ENCODE results near the gene CADM1. TPM values are rescaled to one million over a fixed set of nuclear protein-coding genes. Genes with fewer than 3 reads are reported as not detected.
A peak's percentile ranks its signal among the peaks of the same experiment; 100 is the strongest.

The CADM1 gene
- total and polyA plus RNA-seq, 10 of the 15 experiments (the other 5 are each of a cell fraction or from before 2014, with no cell fraction given) = 0.03 to 0.48 (median 0.15) TPM; not detected in 3

DNA sequence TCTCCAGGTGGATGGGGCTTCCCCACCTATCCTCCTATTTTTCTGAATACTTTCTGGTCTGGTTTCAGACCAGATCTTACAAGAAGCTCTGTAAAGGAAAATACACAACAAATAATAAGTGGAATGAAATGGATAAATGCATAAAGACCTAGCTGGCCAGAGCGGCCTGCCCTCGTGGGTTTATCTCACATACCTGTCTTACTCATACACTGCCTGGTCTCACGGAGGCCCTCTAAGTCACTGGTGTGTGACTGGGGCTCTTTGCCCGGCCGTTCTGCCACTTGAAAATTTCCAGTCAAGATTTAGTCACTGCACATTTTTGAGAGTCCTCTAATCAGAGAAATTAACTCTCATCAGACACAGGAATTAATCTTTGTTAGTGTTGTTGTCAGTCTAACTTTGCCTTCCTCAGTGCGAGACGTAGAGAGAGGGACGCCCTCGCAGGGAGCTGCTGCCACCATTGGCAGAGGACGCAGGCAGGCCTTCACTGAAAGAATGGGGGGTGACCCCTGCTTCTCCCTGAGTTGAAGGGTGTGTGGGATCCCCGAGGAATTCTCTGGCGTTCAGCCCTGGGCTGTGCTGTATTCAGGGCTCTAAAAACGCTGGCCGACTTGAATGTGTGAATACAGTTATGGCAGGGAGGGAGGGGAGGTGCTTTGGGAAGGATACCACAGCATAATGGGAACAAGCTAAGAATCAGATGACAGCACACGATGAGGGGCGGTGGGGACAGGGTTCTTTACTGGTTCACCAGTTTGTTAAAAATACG, 46.3 kb upstream of the CADM1 start:
- Histone ChIP-seq H3K4me3 (no peak overlapping the region), H3K9ac (ENCODE audit: control insufficient read depth, insufficient read depth, low read length) (no peak overlapping the region), H3K27me3 (replicated peaks in 1 of 2; ENCODE audit: control insufficient read depth in 2 of 2, insufficient read depth in 2 of 2, low read length in 1 of 2) (no peaks in the 10 kb centered on the region), H2AFZ (ENCODE audit: control insufficient read depth, low read depth, low read length) (no peak overlapping the region), H3K4me2 (ENCODE audit: control insufficient read depth, insufficient read depth) (no peak overlapping the region), H4K20me1 (ENCODE audit: control insufficient read depth, insufficient read depth) (no peaks in the 10 kb centered on the region), H3K9me3 (replicated peaks; ENCODE audit: control insufficient read depth, insufficient read depth, low read length) (no peaks in the 10 kb centered on the region), H3K79me2 (ENCODE audit: control insufficient read depth, insufficient read depth, low read length) (no peaks in the 10 kb centered on the region), H3K4me1 (ENCODE audit: control insufficient read depth, insufficient read depth, low read length) (no peaks in the 10 kb centered on the region), H3K27ac (ENCODE audit: control insufficient read depth, insufficient read depth) (no peak overlapping the region), H3K36me3 (ENCODE audit: control insufficient read depth in 2 of 2, insufficient read depth in 2 of 2, low read length in 1 of 2) (no peaks in the 10 kb centered on the region)
- ChIA-PET CTCF (no interaction called here), RAD21 (ENCODE audit: unreplicated experiment) (no interaction called here), POLR2A (no interaction called here), SMC1A (ENCODE audit: uncharacterized antibody, unreplicated experiment) (interaction anchor here (1.4 to 1.7 kb wide), 3 partner anchors 13 to 35 kb away, joined by 3 read pairs; no protein-coding TSS in a partner anchor)
- DNase-seq (ENCODE audit: low read depth, low spot score) = no peak
- peak; percentile 37; the same call in 1 of the 3 replicates for ATAC-seq
- in situ Hi-C loops (cut with MboI) = no loop called here
- intact Hi-C loops (cut with micrococcal nuclease; ENCODE audit: unreplicated experiment) = no loop called here
- FAIRE-seq = no peak
- WGBS (ENCODE audit: insufficient coverage, insufficient replicate concordance, low lambda C conversion rate, missing lambda C conversion rate) = 29% methylated on average over 17 of the region's 17 CpGs
- BruUV-seq (replicated peaks) = no TSS peak
- no peak for TF ChIP-seq EZH2 (IDR thresholded peaks at IDR 0.05; ENCODE audit: borderline replicate concordance, control insufficient read depth, low read depth, low read length)
- TF ChIP-seq ZNF274 (IDR thresholded peaks at IDR 0.05; ENCODE audit: insufficient read depth, insufficient read length) = no peak

GRCh38 chr11:115548878-115549528, 44.8 kb upstream of the CADM1 start:
- H3K27me3 ChIP-seq (replicated peaks in 1 of 2; ENCODE audit: control insufficient read depth in 2 of 2, insufficient read depth in 2 of 2, low read length in 1 of 2) = no peaks in the 10 kb centered on the region
- no peak overlapping the region for H3K4me3 ChIP-seq
- no peaks in the 10 kb centered on the region for H3K79me2 ChIP-seq (ENCODE audit: control insufficient read depth, insufficient read depth, low read length)
- CTCF ChIA-PET = interaction anchor here (1.1 kb wide), 2 partner anchors 13 to 25 kb away, joined by 3 read pairs; no protein-coding TSS in a partner anchor
- no TSS peak for BruUV-seq (replicated peaks)
- H3K27ac ChIP-seq (ENCODE audit: control insufficient read depth, insufficient read depth) = no peak overlapping the region
- H4K20me1 ChIP-seq (ENCODE audit: control insufficient read depth, insufficient read depth) = no peaks in the 10 kb centered on the region
- peak; percentile 65 for ATAC-seq
- H3K9ac ChIP-seq (ENCODE audit: control insufficient read depth, insufficient read depth, low read length) = no peak overlapping the region
- RAD21 ChIA-PET (ENCODE audit: unreplicated experiment) = no interaction called here
- 19% methylated on average over 10 of the region's 10 CpGs for WGBS (ENCODE audit: insufficient coverage, insufficient replicate concordance, low lambda C conversion rate, missing lambda C conversion rate)
- no peaks in the 10 kb centered on the region for H3K36me3 ChIP-seq (ENCODE audit: control insufficient read depth in 2 of 2, insufficient read depth in 2 of 2, low read length in 1 of 2)
- SMC1A ChIA-PET (ENCODE audit: uncharacterized antibody, unreplicated experiment) = interaction anchor here (0.8 to 1.7 kb wide), 4 partner anchors 10 to 223 kb away, joined by 3 read pairs; no protein-coding TSS in a partner anchor
- FAIRE-seq = no peak
- POLR2A ChIA-PET = no interaction called here
- H3K9me3 ChIP-seq (replicated peaks; ENCODE audit: control insufficient read depth, insufficient read depth, low read length) = no peaks in the 10 kb centered on the region
- intact Hi-C loops (cut with micrococcal nuclease; ENCODE audit: unreplicated experiment) = no loop called here
- H3K4me1 ChIP-seq (ENCODE audit: control insufficient read depth, insufficient read depth, low read length) = no peaks in the 10 kb centered on the region
- DNase-seq (ENCODE audit: low read depth, low spot score) = no peak
- no peak overlapping the region for H3K4me2 ChIP-seq (ENCODE audit: control insufficient read depth, insufficient read depth)
- in situ Hi-C loops (cut with MboI) = no loop called here
- TF ChIP-seq SREBF2 (IDR thresholded peaks at IDR 0.05; ENCODE audit: low read length) (no peak), SMAD5 (IDR thresholded peaks at IDR 0.05; ENCODE audit: low read depth) (no peak), HSF1 (IDR thresholded peaks at IDR 0.05; ENCODE audit: low read depth, low read length) (no peak), HDAC2 (IDR thresholded peaks at IDR 0.05) (no peak), POLR2AphosphoS5 (IDR thresholded peaks at IDR 0.05; ENCODE audit: low read length) (no peak), NFIC (IDR thresholded peaks at IDR 0.05; ENCODE audit: low read depth, low read length) (no peak), RAD21 (IDR thresholded peaks at IDR 0.05; ENCODE audit: insufficient read depth, low read depth, low read length) (no peak), ZZZ3 (IDR thresholded peaks at IDR 0.05; ENCODE audit: control insufficient read depth, insufficient read length, low read depth) (no peak)
- TF ChIP-seq, protein P1, sequence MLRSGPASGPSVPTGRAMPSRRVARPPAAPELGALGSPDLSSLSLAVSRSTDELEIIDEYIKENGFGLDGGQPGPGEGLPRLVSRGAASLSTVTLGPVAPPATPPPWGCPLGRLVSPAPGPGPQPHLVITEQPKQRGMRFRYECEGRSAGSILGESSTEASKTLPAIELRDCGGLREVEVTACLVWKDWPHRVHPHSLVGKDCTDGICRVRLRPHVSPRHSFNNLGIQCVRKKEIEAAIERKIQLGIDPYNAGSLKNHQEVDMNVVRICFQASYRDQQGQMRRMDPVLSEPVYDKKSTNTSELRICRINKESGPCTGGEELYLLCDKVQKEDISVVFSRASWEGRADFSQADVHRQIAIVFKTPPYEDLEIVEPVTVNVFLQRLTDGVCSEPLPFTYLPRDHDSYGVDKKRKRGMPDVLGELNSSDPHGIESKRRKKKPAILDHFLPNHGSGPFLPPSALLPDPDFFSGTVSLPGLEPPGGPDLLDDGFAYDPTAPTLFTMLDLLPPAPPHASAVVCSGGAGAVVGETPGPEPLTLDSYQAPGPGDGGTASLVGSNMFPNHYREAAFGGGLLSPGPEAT (IDR thresholded peaks at IDR 0.05; ENCODE audit: low read depth) = no peak
- H2AFZ ChIP-seq (ENCODE audit: control insufficient read depth, low read depth, low read length) = no peak overlapping the region
